ENCODE data around the gene THAP3. TPM values are rescaled to one million over a fixed set of nuclear protein-coding genes. Genes with fewer than 3 reads are reported as not detected.
A peak's percentile ranks its signal among the peaks of the same experiment; 100 is the strongest.

THAP3 gene
- total RNA-seq, 4 donors from 2014 or later: 7.5 to 21.0 (median 13.2) TPM

DNA sequence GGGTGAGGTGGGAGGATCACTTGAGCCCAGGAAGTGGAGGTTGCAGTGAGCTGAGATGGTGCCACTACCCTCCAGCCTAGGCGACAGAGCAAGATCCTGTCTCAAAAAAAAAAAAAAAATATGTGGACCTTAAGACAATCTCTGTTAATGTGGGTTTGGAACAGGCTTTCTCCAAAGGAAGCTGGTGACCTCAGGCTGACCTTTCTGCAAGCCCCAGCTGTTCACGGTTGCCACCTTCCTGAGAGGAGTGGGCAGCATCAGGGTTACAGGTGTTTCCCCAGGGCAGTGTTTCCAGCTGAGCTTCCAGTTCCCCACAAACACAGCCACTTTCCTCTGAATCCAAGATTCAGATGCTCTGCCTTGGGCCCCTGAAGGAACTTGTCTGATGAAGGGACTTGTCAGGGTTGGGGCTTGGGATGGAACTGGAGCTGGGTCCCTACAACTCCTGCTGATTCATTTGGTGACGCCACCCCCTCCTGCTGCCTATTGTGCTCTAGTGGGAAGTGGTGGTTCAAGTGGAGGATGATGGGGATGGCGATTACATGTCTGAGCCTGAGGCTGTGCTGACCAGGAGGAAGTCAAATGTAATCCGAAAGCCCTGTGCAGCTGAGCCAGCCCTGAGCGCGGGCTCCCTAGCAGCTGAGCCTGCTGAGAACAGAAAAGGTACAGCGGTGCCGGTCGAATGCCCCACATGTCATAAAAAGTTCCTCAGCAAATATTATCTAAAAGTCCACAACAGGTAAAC is 42.9 kb upstream of the THAP3 start:
- H3K4me3 ChIP-seq: peak overlapping the region in 1 of 4 donors; percentile 98
- in situ Hi-C loops (cut with MboI; ENCODE audit: low pct_ligation_motif_present in 1 of 4, low pct_unique_long_range_greater_than_20kb in 1 of 4, low sequenced_read_pairs in 3 of 4) (no loop called here), intact Hi-C loops (cut with DNase I; ENCODE audit: low total_unique reads) (no loop called here)
- no peaks in the 10 kb centered on the region for H3K27me3 ChIP-seq
- no peaks in the 10 kb centered on the region for H3K9me3 ChIP-seq
- DNase-seq: peak; percentile 31
- peak overlapping the region; percentile 89 to 98 (median 96) for H3K27ac ChIP-seq
- WGBS, 2 donors (ENCODE audit: low coverage in 1 of 2): 44 to 49% methylated on average over 9 to 10 of the region's 10 CpGs
- no peak for TF ChIP-seq POLR2AphosphoS5 (IDR thresholded peaks at IDR 0.05)
- TF ChIP-seq POLR2A (IDR thresholded peaks at IDR 0.05): no peak
- TF ChIP-seq, protein P1, sequence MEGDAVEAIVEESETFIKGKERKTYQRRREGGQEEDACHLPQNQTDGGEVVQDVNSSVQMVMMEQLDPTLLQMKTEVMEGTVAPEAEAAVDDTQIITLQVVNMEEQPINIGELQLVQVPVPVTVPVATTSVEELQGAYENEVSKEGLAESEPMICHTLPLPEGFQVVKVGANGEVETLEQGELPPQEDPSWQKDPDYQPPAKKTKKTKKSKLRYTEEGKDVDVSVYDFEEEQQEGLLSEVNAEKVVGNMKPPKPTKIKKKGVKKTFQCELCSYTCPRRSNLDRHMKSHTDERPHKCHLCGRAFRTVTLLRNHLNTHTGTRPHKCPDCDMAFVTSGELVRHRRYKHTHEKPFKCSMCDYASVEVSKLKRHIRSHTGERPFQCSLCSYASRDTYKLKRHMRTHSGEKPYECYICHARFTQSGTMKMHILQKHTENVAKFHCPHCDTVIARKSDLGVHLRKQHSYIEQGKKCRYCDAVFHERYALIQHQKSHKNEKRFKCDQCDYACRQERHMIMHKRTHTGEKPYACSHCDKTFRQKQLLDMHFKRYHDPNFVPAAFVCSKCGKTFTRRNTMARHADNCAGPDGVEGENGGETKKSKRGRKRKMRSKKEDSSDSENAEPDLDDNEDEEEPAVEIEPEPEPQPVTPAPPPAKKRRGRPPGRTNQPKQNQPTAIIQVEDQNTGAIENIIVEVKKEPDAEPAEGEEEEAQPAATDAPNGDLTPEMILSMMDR (IDR thresholded peaks at IDR 0.05): no peak
- TF ChIP-seq EP300 (IDR thresholded peaks at IDR 0.05; ENCODE audit: low read depth): no peak
- H3K36me3 ChIP-seq: no peaks in the 10 kb centered on the region
- H3K4me1 ChIP-seq: peaks cover 17 to 37% (median 35%) of the 10 kb centered on the region in 4 donors

GRCh38 chr1:6582370-6582769 is 42.3 kb upstream of the THAP3 start:
- Histone ChIP-seq H3K36me3 (no peaks in the 10 kb centered on the region), H3K27me3 (no peaks in the 10 kb centered on the region), H3K4me3 (peak overlapping the region in 1 of 4 donors; percentile 98), H3K27ac (peak overlapping the region; percentile 89 to 98 (median 96)), H3K9me3 (no peaks in the 10 kb centered on the region), H3K4me1 (peaks cover 17 to 39% (median 37%) of the 10 kb centered on the region in 4 donors)
- in situ Hi-C loops (cut with MboI; ENCODE audit: low pct_ligation_motif_present in 1 of 4, low pct_unique_long_range_greater_than_20kb in 1 of 4, low sequenced_read_pairs in 3 of 4): no loop called here
- TF ChIP-seq POLR2AphosphoS5 (IDR thresholded peaks at IDR 0.05) (peak; percentile 35 to 81 (median 81)), EP300 (IDR thresholded peaks at IDR 0.05; ENCODE audit: low read depth) (no peak), POLR2A (IDR thresholded peaks at IDR 0.05) (peak; percentile 65)
- TF ChIP-seq, protein P1 (IDR thresholded peaks at IDR 0.05): no peak
- peak; percentile 88 for DNase-seq
- 83% methylated on average over 1 of the region's 1 CpG; no CpG with 5 or more reads in 1 of the 2 donors for WGBS, 2 donors (ENCODE audit: low coverage in 1 of 2)
- intact Hi-C loops (cut with DNase I; ENCODE audit: low total_unique reads): no loop called here

DNA sequence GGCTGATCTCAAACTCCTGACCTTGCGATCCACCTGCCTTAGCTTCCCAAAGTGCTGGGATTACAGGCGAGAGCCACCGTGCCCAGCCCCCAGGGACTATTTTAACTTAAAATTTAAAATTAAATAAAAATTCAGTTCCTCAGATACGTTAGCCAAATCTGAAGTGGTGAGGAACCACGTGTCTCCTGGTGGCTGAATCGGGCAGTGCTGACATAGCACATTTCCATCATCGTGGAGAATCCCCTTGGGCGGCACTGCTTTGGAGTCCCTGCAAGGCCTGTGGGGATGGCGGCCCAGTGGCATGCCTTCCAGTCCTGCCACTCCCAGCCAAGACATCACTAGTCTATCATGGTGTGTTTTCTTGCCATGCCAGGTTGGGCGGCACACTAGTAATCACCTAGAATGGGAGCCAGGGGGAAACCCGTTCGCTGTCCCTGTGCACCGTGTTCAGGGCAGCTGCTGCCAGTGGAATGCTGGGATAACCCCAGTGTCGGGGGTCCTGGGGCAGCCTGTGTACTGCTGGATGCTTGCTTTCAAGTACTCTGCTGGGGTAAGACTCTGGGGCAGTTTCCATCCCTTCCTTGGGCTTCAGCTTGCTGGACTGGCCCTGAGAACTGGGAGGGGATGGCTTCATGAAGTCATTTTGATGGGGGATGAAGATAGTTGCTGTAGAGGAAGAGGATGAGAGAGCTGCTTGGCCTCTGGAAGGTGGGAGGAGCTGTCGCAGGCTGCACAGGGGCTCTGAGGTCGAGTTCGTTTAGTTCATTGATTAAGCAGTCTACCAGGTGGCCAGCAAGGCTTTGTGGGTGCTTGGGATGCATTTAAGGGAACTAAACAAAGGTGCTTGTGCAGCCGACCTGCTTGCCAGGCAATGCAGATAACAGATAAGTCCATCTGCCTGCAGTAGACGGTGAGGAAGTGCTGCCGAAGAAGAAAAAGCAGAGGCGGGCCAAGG is 40.3 kb upstream of the THAP3 start:
- H3K27ac ChIP-seq: no peak overlapping the region
- in situ Hi-C loops (cut with MboI; ENCODE audit: low pct_ligation_motif_present in 1 of 4, low pct_unique_long_range_greater_than_20kb in 1 of 4, low sequenced_read_pairs in 3 of 4) (no loop called here), intact Hi-C loops (cut with DNase I; ENCODE audit: low total_unique reads) (no loop called here)
- no peak for DNase-seq
- TF ChIP-seq EP300 (IDR thresholded peaks at IDR 0.05; ENCODE audit: low read depth) (no peak), POLR2AphosphoS5 (IDR thresholded peaks at IDR 0.05) (no peak), POLR2A (IDR thresholded peaks at IDR 0.05) (no peak)
- TF ChIP-seq, protein P1 (IDR thresholded peaks at IDR 0.05): peak in 2 of 5 experiments; percentile 24
- H3K27me3 ChIP-seq: no peaks in the 10 kb centered on the region
- 82 to 88% methylated on average over 5 to 21 of the region's 21 CpGs for WGBS, 2 donors (ENCODE audit: low coverage in 1 of 2)
- peaks cover 14 to 45% (median 38%) of the 10 kb centered on the region in 4 donors for H3K4me1 ChIP-seq
- H3K4me3 ChIP-seq: no peak overlapping the region
- no peaks in the 10 kb centered on the region for H3K9me3 ChIP-seq
- peaks cover 0 to 9% (median 1%) of the 10 kb centered on the region in 4 donors for H3K36me3 ChIP-seq
